RWPE2 (cell line): Measurements from ENCODE around the gene CHCHD1.
"Not testable (repeated sequence)": the region's sequence is repeated elsewhere in the genome, so short reads cannot be mapped to it uniquely, and the experiment has no call there.

Experiments
- ATAC-seq: fragments of 200-7000 bp; cut with Tn5 transposase; 3 replicates; pipeline ENCODE4 v1.9.1; 2021; ENCODE audit warnings: low read depth
- DNase-seq: peaks from one replicate; pipeline ENCODE4 v3.0.0-alpha.2; 2020; ENCODE audit warnings: low spot score
- H3K27ac ChIP-seq: fragments of 450-650 bp; 2 replicates; pipeline ENCODE4 v1.5.1; 2017; ENCODE audit warnings: mild to moderate bottlenecking; ENCODE audit not compliant: poor library complexity, severe bottlenecking
- H3K27me3 ChIP-seq: fragments of 250-450 bp; sonication (Bioruptor Pico); 2 replicates; pipeline ENCODE4 v1.5.1; 2021; ENCODE audit warnings: mild to moderate bottlenecking, moderate library complexity; ENCODE audit not compliant: insufficient read depth, poor library complexity, severe bottlenecking
- H3K36me3 ChIP-seq: fragments of 250-450 bp; sonication (Bioruptor Pico); 2 replicates; pipeline ENCODE4 v1.5.1; 2020; ENCODE audit warnings: low read depth, mild to moderate bottlenecking, moderate library complexity
- H3K4me1 ChIP-seq: fragments of 250-450 bp; sonication (Bioruptor Pico); 2 replicates; pipeline ENCODE4 v1.5.1; 2021; ENCODE audit warnings: mild to moderate bottlenecking, moderate library complexity; ENCODE audit not compliant: insufficient read depth, poor library complexity, severe bottlenecking
- H3K4me3 ChIP-seq: fragments of 250-450 bp; sonication (Bioruptor Pico); 2 replicates; pipeline ENCODE4 v1.5.1; 2021; ENCODE audit warnings: mild to moderate bottlenecking, moderate library complexity; ENCODE audit not compliant: severe bottlenecking
- H3K9me3 ChIP-seq: fragments of 250-450 bp; sonication (Bioruptor Pico); 2 replicates; pipeline ENCODE4 v1.5.1; 2021; ENCODE audit warnings: mild to moderate bottlenecking, moderate library complexity; ENCODE audit not compliant: severe bottlenecking
- CTCF ChIP-seq: fragments of 450-650 bp; IDR thresholded peaks from one replicate; pipeline ENCODE4 v1.5.1; 2017; ENCODE audit warnings: mild to moderate bottlenecking, moderate library complexity; ENCODE audit not compliant: poor library complexity, severe bottlenecking

The CHCHD1 gene

GRCh38 chr10:73790886-73791625 is 9.2 kb downstream of the CHCHD1 start:
- Histone ChIP-seq H3K27me3 (no peaks in the 10 kb centered on the region), H3K36me3 (peaks cover 38% of the 10 kb centered on the region), H3K4me1 (no peaks in the 10 kb centered on the region), H3K27ac (no peak overlapping the region), H3K9me3 (no peaks in the 10 kb centered on the region), H3K4me3 (no peak overlapping the region)
- ATAC-seq, result no peak
- no peak for TF ChIP-seq CTCF
- no peak for DNase-seq

GRCh38 chr10:73791871-73792400 is 10.1 kb downstream of the CHCHD1 start:
- DNase-seq, result no peak
- no peaks in the 10 kb centered on the region for H3K4me1 ChIP-seq
- TF ChIP-seq CTCF, result no peak
- no peaks in the 10 kb centered on the region for H3K9me3 ChIP-seq
- no peak for ATAC-seq
- H3K36me3 ChIP-seq, result peaks cover 46% of the 10 kb centered on the region
- H3K27ac ChIP-seq, result no peak overlapping the region
- no peaks in the 10 kb centered on the region for H3K27me3 ChIP-seq
- no peak overlapping the region for H3K4me3 ChIP-seq

GRCh38 chr10:73793456-73793855 is 11.6 kb downstream of the CHCHD1 start:
- no peak for DNase-seq
- no peak for ATAC-seq
- H3K9me3 ChIP-seq, result no peaks in the 10 kb centered on the region
- TF ChIP-seq CTCF, result no peak
- H3K27me3 ChIP-seq, result no peaks in the 10 kb centered on the region
- H3K4me3 ChIP-seq, result no peak overlapping the region
- no peak overlapping the region for H3K27ac ChIP-seq
- peaks cover 60% of the 10 kb centered on the region for H3K36me3 ChIP-seq
- H3K4me1 ChIP-seq, result no peaks in the 10 kb centered on the region

GRCh38 chr10:73795491-73795890 is 13.6 kb downstream of the CHCHD1 start:
- not testable (repeated sequence) for H3K4me1 ChIP-seq, H3K4me3 ChIP-seq, H3K27ac ChIP-seq, H3K27me3 ChIP-seq, ATAC-seq, H3K9me3 ChIP-seq, DNase-seq
- H3K36me3 ChIP-seq, result peaks cover 64% of the 10 kb centered on the region

GRCh38 chr10:73796035-73796434 is 14.2 kb downstream of the CHCHD1 start:
- not testable (repeated sequence) for H3K27ac ChIP-seq, H3K9me3 ChIP-seq, H3K4me3 ChIP-seq, DNase-seq, H3K4me1 ChIP-seq, ATAC-seq, H3K27me3 ChIP-seq
- peaks cover 60% of the 10 kb centered on the region for H3K36me3 ChIP-seq

- ATAC-seq (no peak), DNase-seq (no peak)
- H3K36me3 ChIP-seq, result peaks cover 60% of the 10 kb centered on the region
- no peaks in the 10 kb centered on the region for H3K4me1 ChIP-seq
- no peaks in the 10 kb centered on the region for H3K27me3 ChIP-seq
- no peak for TF ChIP-seq CTCF
- no peaks in the 10 kb centered on the region for H3K9me3 ChIP-seq
- no peak overlapping the region for H3K27ac ChIP-seq
- no peak overlapping the region for H3K4me3 ChIP-seq
These were observed 14.9 kb downstream of the CHCHD1 start for GRCh38 chr10:73796766-73797165.
